Thyroid gland (tissue), 4 donors: ENCODE measurements around the gene COPG1. TPM values are rescaled to one million over a fixed set of nuclear protein-coding genes. Genes with fewer than 3 reads are reported as not detected.
"Not testable (repeated sequence)": the region's sequence is repeated elsewhere in the genome, so short reads cannot be mapped to it uniquely, and the experiment has no call there.

Experiments
- DNase-seq, 2 donors: peaks; one replicate each; pipeline ENCODE4 v3.0.0-alpha.2; 2019
- H3K27ac ChIP-seq, 3 donors: fragments of 200-600 bp; sonication (generic); 1 replicate in 2 of 3; 2 replicates in 1 of 3; pipeline ENCODE4 v1.5.1; 2016 to 2019; ENCODE audit warnings: mild to moderate bottlenecking in 1 of 3, moderate library complexity in 1 of 3
- H3K27me3 ChIP-seq: fragments of 200-600 bp; sonication (generic); one replicate; pipeline ENCODE4 v1.5.1; 2019
- H3K36me3 ChIP-seq, 2 donors: fragments of 200-600 bp; sonication (generic); one replicate each; pipeline ENCODE4 v1.5.1; 2016 to 2019
- H3K4me1 ChIP-seq, 2 donors: fragments of 200-600 bp; sonication (generic); one replicate each; pipeline ENCODE4 v1.5.1; 2017 to 2019
- H3K4me3 ChIP-seq, 3 donors: fragments of 200-600 bp; sonication (generic); replicated peaks in 1 of 3; 1 replicate in 2 of 3; 2 replicates in 1 of 3; pipeline ENCODE4 v1.5.1; 2016; ENCODE audit warnings: mild to moderate bottlenecking in 1 of 3
- H3K9me3 ChIP-seq: fragments of 200-600 bp; sonication (generic); one replicate; pipeline ENCODE4 v1.5.1; 2017
- POLR2A ChIP-seq, 2 donors: fragments of 450-650 bp; IDR thresholded peaks; one replicate each; pipeline ENCODE4 v1.6.1; 2017; ENCODE audit warnings: antibody characterized with exemption in 2 of 2, mild to moderate bottlenecking in 2 of 2, moderate library complexity in 1 of 2
- WGBS, 2 donors: methylation state at CpG; one replicate each; pipeline ENCODE4 v1.1.5; 2017; 5-methylcytosine and 5-hydroxymethylcytosine counted together
- intact Hi-C: fragments of 100-400 bp; cut with DNase I; formaldehyde crosslinking; loops from one replicate; pipeline ENCODE4 v1.15.1; 2023
- total RNA-seq, 4 donors: library from RNA; depleted of rRNA; stranded (reverse); fragments of >200 nt; gene quantifications; one replicate each; pipeline ENCODE4 v1.2.3, GENCODE V29; 2016
- TF ChIP-seq, protein P1 (sequence below), 6 experiments: fragments of 200-600 bp in 3 of 6; fragments of 450-650 bp in 3 of 6; sonication (generic) in 3 of 6; IDR thresholded peaks; one replicate each; pipeline ENCODE4 v1.5.1; 2016 to 2019; ENCODE audit warnings: antibody characterized with exemption in 6 of 6, mild to moderate bottlenecking in 2 of 6, inconsistent platforms in 1 of 6, moderate library complexity in 1 of 6

The COPG1 gene
- total RNA-seq, 4 donors from 2014 or later = 95.8 to 195 (median 159) TPM

DNA sequence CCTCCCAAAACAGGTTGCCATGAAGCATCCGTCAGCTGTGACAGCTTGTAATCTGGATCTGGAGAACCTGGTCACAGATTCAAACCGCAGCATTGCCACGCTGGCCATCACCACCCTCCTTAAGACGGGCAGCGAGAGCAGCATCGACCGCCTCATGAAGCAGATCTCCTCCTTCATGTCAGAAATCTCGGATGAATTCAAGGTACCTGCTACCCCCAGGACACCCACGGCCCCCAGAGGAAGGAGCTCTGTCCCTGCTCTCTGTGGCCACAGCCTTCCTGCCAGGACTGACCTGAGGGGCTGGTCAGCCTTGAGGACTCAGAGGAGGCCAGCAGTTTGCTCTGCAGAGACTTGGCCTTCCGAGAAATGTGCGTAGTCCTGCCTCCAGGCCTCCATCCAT lies 11.2 kb downstream of the COPG1 start:
- H3K9me3 ChIP-seq = no peaks in the 10 kb centered on the region
- WGBS, 2 donors = 97% methylated on average over 11 of the region's 11 CpGs
- no peak for TF ChIP-seq POLR2A (IDR thresholded peaks at IDR 0.05)
- TF ChIP-seq, protein P1, sequence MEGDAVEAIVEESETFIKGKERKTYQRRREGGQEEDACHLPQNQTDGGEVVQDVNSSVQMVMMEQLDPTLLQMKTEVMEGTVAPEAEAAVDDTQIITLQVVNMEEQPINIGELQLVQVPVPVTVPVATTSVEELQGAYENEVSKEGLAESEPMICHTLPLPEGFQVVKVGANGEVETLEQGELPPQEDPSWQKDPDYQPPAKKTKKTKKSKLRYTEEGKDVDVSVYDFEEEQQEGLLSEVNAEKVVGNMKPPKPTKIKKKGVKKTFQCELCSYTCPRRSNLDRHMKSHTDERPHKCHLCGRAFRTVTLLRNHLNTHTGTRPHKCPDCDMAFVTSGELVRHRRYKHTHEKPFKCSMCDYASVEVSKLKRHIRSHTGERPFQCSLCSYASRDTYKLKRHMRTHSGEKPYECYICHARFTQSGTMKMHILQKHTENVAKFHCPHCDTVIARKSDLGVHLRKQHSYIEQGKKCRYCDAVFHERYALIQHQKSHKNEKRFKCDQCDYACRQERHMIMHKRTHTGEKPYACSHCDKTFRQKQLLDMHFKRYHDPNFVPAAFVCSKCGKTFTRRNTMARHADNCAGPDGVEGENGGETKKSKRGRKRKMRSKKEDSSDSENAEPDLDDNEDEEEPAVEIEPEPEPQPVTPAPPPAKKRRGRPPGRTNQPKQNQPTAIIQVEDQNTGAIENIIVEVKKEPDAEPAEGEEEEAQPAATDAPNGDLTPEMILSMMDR (IDR thresholded peaks at IDR 0.05) = no peak
- H3K36me3 ChIP-seq = peaks cover 87 to 98% of the 10 kb centered on the region in 2 donors
- no peak overlapping the region for H3K27ac ChIP-seq
- DNase-seq = no peak
- intact Hi-C loops = no loop called here
- H3K4me1 ChIP-seq = no peaks in the 10 kb centered on the region
- no peak overlapping the region for H3K4me3 ChIP-seq
- no peaks in the 10 kb centered on the region for H3K27me3 ChIP-seq

DNA sequence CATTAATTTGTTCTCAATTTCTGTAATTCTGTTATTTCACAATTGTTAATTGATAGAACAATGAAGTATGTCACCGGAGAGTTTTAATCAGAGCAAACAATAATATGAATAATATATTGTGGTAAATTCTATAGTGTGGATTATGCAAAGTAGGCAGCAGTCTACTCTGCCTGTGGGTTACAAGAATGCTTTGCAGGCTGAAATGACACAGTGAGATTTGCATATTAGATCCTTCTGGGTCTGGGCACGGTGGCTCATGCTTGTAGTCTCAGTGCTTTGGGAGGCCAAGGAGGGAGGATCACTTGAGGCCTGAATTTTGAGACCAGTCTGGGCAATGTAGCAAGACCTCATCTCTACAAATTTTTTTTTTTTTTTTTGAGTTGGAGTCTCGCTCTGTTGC lies 12.5 kb downstream of the COPG1 start:
- DNase-seq = no peak
- H3K36me3 ChIP-seq = peaks cover 87 to 98% of the 10 kb centered on the region in 2 donors
- 93 to 96% methylated on average over 3 of the region's 3 CpGs for WGBS, 2 donors

DNA sequence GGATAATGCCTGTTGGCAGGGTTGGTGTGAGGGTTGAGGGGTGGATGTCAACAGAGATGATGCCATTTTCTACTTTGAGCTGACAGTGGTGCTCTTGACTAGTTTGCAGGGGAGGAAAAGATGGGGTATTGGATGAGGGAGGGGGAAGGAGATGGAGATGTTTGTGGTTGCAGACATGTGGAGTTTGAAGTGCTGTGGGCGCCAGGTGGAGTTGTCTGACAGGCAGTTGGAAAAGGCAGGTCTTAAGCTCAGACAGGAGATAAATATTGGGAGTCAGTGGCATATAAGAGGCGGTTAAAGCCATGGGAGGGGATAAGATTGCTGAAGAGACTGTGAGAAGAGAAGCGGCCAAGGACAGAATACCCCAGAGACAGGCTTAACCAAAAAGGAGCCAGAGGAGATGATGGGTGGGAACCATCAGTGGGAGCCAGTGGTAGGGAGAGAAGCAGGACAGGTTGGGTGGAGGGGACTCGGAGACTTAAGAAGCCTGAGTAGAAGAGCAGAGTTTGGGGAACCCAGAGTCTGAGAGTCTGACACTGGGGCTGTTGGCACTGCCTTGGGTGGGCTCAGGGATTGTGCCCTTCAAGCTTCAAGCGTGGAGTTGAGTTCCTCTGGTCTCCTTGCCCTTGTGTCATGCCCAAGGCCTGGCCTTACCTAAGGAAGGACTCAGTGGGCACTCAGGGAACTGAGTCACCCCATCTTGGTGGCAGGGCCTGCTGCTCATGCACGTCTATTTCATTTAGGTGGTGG lies 13.9 kb downstream of the COPG1 start:
- Histone ChIP-seq H3K27ac (no peak overlapping the region), H3K27me3 (no peaks in the 10 kb centered on the region), H3K4me3 (no peak overlapping the region), H3K36me3 (peaks cover 87 to 98% of the 10 kb centered on the region in 2 donors), H3K4me1 (no peaks in the 10 kb centered on the region), H3K9me3 (no peaks in the 10 kb centered on the region)
- no peak for DNase-seq
- intact Hi-C loops = no loop called here
- TF ChIP-seq POLR2A (IDR thresholded peaks at IDR 0.05) = no peak
- TF ChIP-seq, protein P1 (IDR thresholded peaks at IDR 0.05) = no peak
- WGBS, 2 donors = 91 to 93% methylated on average over 6 of the region's 6 CpGs

More for the DNA sequence above, 12.5 kb downstream of the COPG1 start:
- H3K4me3 ChIP-seq = no peak overlapping the region
- no peaks in the 10 kb centered on the region for H3K9me3 ChIP-seq
- no peaks in the 10 kb centered on the region for H3K4me1 ChIP-seq
- no peak overlapping the region for H3K27ac ChIP-seq
- no peaks in the 10 kb centered on the region for H3K27me3 ChIP-seq
- TF ChIP-seq, protein P1 (IDR thresholded peaks at IDR 0.05) = no peak
- no peak for TF ChIP-seq POLR2A (IDR thresholded peaks at IDR 0.05)
- intact Hi-C loops = no loop called here

DNA sequence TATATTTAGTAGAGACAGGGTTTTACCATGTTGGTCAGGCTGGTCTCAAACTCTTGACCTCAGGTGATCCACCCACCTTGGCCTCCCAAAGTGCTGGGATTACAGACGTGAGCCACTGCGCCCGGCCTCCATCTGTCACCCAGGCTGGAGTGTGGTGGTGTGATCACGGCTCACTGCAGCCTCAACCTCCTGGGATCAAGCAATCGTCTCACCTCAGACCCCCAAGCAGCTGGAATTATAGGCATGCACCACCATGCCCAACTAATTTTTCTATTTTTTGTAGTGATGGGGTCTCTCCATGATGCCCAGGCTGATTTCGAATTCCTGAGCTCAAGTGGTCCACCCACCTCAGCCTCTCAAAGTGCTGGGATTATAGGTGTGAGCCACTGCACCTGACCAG lies 15.6 kb downstream of the COPG1 start:
- H3K9me3 ChIP-seq, intact Hi-C loops, H3K4me3 ChIP-seq, DNase-seq, H3K4me1 ChIP-seq, H3K27me3 ChIP-seq, H3K27ac ChIP-seq: not testable (repeated sequence)
- 99 to 100% methylated on average over 6 of the region's 6 CpGs for WGBS, 2 donors
- peaks cover 89 to 99% of the 10 kb centered on the region in 2 donors for H3K36me3 ChIP-seq

DNA sequence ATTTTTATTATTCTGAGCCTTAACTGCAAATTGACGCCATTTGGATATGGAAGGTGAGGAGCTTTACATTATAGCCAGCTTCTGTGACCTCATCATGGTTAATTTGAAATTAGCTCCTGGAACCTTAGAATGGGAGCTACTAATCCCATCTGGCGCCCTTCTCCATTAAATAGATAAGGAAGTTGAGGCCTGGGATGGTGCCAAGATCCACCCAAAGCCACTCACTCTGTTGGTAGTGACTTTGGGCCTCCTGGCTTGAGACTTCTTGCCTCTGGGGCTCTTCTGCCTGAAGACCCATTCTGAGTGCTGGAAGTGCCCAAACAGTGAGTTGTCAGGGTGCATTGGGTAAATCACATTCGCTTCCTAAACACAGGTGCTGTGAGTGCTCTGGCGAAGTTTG lies 17.2 kb downstream of the COPG1 start:
- WGBS, 2 donors = 94 to 96% methylated on average over 4 of the region's 4 CpGs
- no peak for TF ChIP-seq POLR2A (IDR thresholded peaks at IDR 0.05)
- TF ChIP-seq, protein P1 (IDR thresholded peaks at IDR 0.05) = no peak
- Histone ChIP-seq H3K4me3 (no peak overlapping the region), H3K27me3 (no peaks in the 10 kb centered on the region), H3K9me3 (no peaks in the 10 kb centered on the region), H3K4me1 (no peaks in the 10 kb centered on the region), H3K27ac (no peak overlapping the region), H3K36me3 (peaks cover 87 to 98% of the 10 kb centered on the region in 2 donors)
- intact Hi-C loops = no loop called here
- no peak for DNase-seq
